T-helper 2 cell (primary cell): ENCODE measurements around the gene ADSS2.

ENCODE experiments used
- DNase-seq, 5 experiments: peaks; one replicate each; pipeline versions ENCODE4 v3.0.0 to v3.0.0-alpha.2; 2012 to 2022

Gene ADSS2

DNA sequence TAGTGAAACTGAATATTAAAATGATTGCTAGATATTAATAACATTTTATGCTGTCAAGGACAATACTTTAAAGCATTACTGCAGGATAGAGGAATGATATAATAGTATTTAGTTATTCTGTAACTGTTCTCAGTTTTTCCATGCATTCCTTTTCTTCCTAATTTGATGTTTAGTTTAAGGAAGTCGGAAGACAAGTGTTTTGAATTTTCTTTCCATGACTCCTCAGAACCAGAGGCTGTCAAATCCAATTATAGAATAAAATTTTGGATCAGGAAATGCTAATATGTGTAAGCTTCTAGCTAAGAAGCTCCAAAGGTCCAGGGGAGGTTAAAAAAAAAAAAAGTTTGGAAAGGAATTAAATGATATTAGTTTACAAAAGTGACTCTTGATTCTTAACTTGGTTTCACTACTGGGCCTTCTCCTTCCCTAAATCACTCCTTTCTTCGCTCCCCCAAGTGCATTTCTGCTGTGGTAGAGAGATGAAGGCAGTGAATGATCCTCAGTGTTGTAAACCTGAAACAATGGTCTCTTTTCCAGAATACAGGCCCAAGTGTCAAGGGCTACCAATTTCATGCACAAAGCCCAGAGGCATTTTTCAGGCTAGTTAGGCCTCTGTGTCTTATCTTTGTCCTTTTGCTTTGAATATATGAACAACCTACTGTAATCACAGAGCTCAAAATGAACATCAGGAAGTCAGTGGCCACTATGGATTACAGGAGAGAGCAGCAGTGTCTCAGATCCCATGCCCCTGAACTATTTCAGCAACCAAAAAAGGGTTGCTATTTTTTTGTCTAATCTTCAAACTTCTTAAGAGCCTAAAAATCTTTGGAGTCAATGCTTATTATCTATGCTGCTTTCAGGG is 6.2 kb downstream of the ADSS2 start:
- no peak for DNase-seq

DNA sequence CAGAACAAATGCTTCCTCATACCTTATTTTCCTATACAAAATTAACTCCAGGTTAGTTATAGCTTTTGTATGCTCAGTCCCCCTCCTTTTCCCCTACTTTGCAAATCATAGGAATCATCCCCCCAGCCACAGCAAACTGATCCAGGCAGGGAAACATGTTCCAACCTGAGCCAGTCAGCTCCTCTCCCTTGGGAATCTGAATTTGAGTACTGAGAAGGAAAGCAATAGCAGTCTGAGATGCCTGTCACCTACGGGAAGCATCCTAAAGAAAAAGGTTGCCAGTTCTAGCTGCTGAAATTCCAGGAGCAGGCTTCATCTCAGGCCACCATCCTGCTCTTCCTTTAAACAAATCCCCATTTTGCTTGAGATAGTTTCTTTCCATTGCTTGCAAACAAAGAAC is 6.9 kb downstream of the ADSS2 start:
- DNase-seq: no peak

DNA sequence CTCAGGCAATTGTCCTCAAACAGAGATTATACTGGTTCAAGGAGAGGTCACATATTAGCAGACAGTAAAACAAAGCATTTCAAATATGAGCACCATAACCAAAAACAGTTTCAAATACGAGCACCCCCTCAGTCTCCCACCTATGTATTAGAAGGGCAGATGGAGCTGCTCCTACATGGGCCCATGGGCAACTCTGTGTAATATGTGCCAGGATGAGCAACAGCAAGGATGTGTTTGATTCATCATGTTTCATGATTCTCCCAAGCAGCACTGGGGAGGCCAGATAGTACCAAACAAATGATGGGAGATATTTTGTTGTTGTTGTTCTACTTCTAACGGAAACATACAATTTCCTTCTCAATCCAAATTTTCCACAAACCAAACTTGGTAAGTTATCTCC is 8.9 kb downstream of the ADSS2 start:
- no peak for DNase-seq

DNA sequence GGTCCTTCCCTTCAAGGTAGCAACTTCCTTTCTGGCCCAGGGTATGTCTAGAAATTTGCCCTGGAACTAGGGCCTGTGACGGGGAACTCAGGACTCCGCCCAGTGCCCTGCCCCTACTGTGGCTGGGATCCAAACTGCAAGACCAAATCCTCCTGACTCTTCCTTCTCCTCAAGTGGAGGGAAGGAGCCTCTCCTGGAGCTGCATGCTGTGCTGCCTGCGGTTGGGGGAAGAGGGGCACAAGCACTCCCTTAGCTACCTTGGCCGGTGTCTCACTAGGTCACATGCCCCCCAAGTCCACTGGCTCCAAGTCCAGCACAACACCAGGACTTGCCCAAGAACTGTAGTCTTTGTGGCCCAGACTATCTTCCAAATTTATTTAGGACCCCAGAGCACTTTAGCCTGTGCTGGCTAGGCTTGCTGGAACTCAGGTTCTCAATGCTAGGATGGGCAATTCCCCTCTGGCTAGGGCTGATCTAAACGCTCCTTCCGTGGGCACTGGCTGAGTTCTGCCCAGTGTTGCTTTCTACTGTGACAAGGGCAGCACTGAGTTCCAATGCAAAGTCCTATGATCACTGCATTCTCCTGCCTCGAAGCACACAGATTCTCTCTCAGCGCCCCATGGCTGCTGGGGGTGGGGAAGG is 12.2 kb downstream of the ADSS2 start:
- DNase-seq: no peak

DNA sequence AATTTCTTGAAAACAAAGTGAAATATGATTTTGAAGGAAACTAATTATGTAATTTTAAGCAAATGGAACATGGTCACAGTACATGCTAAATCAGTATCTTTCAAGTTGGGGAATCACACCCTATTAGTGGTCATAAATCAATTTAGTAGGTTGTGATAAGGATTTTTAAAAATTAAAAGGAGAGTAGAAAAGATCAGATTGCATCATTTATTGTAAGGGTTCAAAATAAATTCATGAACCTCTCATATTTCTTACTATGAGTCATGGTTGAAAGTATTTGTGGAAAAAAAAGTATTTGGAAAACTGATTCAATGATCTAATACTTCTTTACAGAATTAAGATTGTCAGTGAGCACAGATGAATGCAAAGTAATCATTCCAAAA is 14.6 kb downstream of the ADSS2 start:
- no peak for DNase-seq

DNA sequence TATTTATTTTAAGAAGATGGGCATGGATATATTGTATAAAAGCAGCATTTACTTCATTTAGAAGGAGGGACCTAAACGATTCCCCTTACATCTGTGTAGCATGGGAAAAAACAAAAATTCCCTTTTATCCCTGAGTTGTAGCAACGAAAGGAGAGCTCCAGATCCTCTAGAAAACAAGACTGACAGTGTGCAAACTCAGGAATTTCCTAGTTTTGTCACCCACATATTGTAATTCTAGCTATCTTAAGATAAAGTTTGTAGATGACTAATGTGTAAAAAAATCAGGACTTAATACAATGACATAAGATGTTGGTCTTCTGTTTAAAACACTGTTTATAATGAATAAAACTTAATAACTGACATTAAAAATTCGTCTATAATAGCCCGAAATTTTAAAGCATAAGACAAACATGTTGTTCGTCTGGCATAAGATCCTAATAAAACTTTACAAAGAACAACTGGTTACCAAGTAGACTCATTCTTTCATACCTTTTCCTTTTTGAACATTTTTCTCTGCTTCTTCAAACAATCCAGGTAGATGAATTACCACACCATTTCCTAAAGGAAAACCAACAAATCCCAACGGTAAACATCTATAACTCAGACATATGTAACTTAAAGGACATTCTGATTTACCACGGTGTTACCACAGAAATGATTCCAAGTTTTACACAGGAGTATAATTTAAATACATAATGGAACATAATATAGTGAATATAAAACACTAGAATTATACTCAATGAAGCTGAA is 15.2 kb downstream of the ADSS2 start:
- no peak for DNase-seq

DNA sequence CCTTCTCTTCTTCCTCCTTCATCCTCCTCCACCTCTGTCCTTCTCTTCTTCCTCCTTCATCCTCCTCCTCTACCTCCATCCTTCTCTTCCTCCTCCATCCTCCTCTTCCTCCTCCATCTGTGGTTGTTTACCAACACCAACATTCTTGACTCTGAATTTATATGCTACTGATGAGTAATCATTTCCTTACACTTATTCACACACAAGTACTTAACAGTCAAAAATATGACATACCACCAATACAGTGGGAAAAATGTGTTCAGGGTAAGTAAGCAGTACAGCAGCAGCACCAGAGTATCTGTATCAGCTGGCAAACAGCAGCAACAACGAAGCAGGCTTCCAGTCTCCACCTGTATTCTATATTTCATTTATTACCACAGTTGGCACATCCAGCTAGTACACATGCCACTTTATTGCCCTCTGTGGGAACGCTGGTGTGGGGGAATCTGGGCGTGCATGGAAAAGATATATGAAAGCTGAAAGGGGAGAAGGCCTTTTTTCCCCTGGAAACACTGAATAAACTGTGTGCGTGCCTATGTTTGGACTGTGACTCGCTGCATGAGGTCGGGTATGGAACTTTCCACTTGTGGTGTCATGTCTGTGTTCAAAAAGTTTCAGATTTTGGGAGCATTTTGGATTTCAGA is 16.0 kb downstream of the ADSS2 start:
- DNase-seq: peak in 1 of 5 experiments; percentile 15

DNA sequence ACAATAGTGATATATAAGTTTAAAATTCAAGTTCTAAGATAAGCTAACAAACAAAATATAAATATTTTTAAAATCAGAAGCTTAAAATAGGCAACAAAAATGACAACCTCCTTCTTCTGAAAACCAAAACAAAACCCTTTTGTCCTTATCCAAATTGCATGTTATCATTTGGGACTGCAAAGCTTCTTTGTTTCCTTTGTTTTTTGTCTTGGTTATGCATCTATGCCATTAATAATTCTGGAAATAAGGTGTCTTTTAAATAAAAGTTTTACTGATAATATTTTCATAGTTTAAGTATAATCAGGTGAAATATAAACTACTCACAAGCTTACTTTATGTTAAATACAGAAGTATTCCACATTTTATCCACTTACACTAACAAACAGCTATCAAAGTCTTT is 20.5 kb downstream of the ADSS2 start:
- no peak for DNase-seq

DNA sequence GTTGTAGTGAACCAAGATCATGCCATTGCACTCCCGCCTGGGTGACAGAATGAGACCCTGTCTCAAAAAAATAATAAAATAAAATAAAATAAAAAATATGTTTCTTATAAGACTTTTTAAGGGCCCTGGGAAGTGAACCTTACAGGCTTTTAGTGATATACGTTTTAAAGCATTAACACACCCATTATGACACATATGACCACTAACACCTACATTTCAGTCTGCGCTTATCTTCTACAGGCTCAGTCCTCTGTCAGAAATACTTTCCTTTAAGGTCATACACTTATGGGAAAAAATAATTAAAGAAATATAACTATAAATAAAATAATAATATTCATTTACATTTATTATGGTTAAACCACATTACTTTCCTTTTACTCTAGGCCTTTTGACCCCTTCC is 21.9 kb downstream of the ADSS2 start:
- DNase-seq: no peak

DNA sequence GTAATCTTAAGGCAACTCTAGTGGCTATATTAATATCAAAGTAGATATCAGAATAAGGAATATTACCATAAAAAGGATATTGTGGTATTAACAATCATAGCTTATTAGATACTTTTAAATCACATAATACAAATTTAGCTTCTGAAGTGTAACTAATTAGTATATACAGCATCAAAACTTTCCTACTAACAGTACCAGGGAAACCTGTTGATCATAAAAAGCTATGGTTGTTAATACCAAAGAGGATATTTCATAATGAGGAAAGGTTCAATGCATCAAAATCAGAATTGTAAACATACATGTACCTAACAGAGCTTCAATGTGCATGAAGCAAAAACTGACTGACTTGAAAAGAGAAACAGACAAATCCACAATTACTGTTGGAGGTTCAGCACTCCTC is 24.1 kb downstream of the ADSS2 start:
- no peak for DNase-seq

DNA sequence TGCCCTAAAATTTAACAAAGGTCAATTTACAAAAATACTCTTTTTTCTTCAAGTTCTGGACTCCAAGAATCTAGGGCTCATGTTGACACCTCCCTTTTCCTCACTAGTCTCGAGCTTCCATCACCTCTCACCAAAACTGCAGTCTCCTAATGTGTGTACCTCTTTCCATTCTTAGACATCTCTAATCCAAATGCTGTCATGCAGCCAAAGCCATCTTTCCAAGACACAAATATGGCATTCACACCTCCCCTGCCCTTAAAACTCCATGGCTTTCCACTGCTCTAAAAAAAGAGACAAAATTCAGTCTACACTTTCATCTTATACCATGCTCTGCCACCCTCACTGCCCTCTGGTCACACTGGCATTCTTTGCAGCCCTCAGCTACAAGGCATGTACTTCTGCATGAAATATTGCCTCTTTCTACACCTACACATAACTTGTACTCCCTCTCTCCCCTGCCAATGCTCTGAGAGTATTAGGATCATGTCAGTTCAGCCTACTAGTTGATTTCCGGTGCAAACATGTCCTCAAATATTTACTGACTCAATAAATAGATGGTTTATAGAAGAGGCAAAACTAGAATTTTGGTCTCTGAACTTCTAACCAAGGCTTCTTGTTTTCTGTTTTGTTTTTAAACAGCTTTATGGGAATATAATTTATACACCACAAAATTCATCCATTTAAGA is 26.9 kb downstream of the ADSS2 start:
- no peak for DNase-seq

DNA sequence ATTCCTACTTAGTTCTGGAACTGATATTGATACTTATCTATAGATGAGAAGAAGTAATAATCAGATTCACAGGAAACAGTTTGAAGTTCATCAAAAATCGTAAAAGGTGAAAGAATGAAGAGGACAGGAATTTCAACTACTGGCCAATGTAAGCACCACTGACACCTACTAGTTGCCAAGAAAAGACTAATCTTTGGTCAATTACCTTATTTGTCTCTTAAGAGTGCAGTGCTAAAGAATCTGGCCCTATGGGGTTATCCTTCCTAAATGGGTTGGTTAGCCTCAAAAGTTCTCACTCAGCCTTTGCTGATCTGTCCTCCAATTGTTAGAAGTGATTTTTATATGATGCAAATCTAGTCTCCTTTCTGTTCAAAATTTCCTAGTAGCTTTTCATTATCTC is 29.5 kb downstream of the ADSS2 start:
- DNase-seq: no peak

DNA sequence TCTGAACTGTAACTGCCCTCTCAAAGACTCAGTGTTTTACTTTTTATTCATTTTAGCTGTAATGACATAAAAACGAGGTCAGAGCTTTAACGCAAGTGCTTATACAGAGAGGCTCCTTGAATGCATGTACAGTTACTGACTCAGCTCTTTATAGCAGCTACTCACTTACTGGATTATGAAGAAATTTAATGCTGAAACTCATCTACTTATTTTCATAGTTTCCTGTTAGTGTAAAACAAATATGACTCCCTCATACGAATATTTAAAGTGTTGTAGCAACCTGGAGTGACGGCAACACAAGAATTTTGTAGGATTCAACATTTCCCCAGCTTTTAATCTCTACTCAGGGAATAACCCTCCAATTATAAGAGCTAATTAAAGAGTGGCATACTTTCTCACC is 32.7 kb downstream of the ADSS2 start:
- no peak for DNase-seq

DNA sequence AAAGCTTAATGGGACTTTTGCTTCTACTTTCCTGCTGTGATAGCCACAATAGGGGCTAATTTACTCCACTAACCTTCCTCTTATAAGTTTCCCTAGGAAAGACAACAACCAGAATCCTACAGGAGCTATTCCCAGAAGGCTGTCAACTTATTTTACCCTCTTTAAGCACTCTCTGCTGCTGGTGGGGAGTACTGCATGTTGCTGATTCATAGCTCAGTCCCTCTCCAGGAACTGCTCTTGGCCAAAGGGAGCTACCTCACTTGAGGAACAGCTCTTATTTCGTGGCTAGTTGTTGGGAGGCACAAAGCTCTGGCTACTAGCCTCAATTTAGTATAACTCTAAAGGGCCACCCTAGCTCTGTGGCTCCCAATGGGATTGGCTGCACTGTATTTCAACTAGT is 37.2 kb downstream of the ADSS2 start:
- no peak for DNase-seq

DNA sequence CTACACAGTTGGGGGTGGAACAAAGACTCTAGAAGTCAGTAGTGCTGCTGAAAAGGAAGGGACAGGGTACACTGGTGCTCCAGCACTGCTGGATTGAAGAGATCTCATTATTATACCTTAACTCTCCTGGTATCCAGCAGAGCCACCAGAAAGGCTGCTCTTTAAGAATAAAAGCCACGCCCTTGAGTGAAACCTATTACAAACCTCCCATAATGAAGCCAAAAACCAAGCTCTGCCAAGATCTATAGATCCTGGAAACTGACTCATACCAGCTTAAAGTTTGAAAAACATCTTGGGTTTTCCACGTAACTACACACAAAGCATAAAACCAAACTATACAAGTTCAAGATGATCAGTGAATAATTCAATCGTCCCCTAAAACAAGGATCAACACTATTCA is 38.0 kb downstream of the ADSS2 start:
- no peak for DNase-seq

DNA sequence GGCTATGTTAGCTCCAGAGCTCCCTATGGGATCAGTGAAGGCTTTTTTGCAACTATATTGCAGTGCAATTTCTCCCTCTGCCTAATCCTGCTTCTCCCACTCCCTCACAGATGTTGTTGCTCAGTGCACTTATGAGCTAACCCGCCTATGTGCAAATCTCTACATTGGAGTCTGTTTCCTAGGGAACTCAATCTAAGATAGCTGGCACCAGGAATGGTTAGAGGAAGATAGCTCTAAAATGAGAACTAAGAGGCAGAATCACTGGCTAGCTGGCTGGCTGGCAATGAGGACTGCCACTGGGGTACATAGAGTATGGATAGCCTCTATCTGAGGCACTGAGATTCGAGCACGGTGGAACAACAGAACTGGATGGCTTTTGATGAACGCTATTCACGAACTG is 39.5 kb downstream of the ADSS2 start:
- no peak for DNase-seq

DNA sequence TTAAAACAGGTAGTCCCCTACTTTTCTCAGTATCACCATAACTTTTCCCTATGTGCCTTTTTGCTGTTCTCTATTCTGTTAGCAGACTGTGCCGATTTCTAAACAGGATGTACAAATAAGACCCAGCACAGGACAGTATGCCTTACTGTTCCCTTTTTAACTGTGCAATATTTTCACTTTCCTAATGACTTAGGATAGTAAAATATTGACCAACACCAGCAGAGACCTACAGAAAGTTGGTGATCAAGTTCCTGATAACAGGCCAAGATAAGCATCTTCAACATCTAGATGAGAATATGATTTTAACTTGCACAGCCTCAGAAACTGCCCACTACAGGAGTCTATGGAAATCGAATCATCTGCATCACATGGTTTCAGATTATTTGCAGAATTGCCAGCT is 42.0 kb downstream of the ADSS2 start:
- DNase-seq: peak in 1 of 5 experiments; percentile 22

DNA sequence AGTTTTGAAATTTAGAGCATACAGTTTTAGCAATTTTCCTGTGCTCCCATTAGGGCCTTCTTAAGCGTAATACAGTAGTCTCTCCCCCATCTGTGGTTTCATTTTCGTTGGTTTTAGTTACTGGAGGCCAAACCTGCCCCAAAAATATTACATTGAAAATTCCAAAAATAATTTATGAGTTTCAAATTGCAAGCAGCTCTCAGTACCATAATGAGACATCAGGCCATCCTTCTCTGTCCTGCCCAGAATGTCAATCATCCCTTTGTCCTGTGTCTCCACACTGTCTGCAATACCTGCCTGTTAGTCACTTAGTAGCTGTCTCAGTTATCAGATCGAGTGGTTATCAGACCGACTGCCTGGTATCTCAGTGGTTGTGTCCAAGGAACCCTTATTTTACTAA is 45.4 kb downstream of the ADSS2 start:
- DNase-seq: no peak

DNA sequence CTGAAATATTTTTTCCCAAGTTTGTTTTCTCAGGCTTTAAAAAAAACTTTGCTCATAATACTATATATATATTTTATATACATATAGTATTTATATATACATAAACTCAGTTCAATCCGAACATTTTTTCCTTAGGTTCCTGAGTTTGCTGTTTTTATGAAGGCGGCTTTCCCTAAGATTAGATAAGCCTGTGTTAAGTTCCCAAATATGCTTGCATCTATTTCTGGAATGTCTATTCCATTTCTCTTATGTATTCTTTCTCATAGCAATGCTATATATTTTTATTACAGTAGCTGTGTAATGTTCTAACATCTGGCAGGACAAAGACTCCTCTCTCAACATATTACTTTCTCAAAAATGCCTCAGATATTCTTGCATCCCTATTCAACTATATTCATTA is 45.9 kb downstream of the ADSS2 start:
- no peak for DNase-seq

DNA sequence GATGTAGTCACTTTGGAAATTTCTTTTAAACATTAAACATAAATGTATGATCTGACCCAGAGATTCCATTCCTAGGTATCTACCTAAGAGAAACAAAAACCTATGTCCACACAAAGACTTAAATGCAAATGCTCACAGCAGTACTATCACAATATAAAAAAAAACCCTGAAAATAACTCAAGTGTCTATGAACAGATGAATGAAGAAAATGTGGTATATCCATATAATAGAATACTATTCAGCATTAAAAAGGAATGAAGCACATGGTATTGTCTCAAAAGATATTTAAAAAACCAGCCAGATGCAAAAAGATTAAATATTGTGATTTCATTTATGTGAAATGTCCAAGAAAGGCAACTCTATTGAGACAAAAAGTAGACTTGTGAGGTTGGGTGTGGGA is 48.3 kb downstream of the ADSS2 start:
- no peak for DNase-seq

DNA sequence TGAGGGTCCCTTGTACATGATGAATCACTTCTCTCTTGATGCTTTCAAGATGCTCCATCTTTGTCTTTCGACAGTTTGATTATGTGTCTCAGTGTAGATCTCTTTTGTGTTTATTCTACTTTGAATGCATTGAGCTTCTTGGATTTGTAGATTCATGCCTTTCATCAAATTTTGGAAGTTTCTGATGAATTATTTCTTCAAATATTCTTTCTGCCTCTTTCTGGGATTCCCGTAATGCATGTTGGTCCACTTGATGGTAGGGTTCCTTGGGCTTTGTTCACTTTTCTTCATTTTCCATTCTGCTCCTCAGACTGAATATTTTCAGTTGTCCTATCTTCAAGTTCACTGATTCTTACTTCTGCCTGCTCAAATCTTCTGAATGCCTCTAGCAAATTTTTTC is 50.7 kb downstream of the ADSS2 start:
- no peak for DNase-seq

DNA sequence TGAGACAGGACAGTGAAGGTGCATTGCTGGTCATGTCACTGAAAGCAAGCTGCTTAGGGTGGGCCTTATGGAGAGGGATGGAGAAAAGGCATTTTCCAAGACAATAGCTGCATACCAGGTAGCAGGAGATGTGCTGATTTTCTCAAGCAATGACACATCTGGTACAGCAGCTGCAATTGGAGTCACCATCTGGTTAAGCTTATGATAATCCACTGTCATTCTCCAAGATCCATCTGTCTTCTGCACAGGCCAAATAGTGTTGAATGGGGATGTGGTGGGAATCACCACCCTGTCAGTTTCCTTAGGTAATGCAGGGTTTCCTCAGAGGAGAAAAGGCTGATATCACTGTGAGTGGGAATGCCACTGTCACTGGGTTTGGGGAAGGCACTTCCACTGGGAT is 54.6 kb downstream of the ADSS2 start:
- no peak for DNase-seq

DNA sequence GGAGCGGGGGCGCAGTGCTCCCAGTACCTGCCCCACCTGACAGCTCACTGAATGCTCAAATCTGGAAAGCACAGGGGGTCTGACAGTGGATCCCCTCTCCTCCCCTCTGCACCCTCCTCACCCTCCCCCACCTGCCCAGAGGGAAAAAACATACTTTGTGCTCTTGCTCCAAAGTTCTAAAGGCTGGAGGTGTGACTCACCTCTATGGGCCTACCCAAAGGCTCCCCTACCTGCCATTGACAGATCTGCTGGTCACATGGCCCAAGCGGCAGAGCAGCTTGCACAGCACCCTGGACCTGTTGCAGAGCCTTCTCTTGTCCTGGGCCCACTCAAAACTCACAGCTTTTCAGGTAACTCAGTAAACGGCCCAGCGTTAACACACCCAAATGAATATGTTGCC is 55.7 kb downstream of the ADSS2 start:
- DNase-seq: no peak
